Amygdala (tissue), 56 donors: ENCODE measurements around the gene ASXL1.
"Not testable (repeated sequence)": the region's sequence is repeated elsewhere in the genome, so short reads cannot be mapped to it uniquely, and the experiment has no call there.

Source experiments
- DNase-seq, 56 donors: peaks; one replicate each; lab custom pipeline; 2025; lab: John Stamatoyannopoulos, UW

Gene ASXL1

GRCh38 chr20:32333988-32334885, 23.9 kb upstream of the ASXL1 start:
- peak in 10 of 56 donors; percentile 2 to 47 (median 10) for DNase-seq

- DNase-seq, result no peak
Measured at GRCh38 chr20:32336918-32337347, 21.2 kb upstream of the ASXL1 start.

GRCh38 chr20:32337937-32338661, 20.0 kb upstream of the ASXL1 start:
- no peak for DNase-seq

- no peak for DNase-seq
Measured at GRCh38 chr20:32338665-32339064, 19.5 kb upstream of the ASXL1 start.

- peak in 4 of 56 donors; percentile 3 to 20 (median 8) for DNase-seq
Measured at GRCh38 chr20:32339116-32339515, 19.0 kb upstream of the ASXL1 start.

GRCh38 chr20:32341053-32341452, 17.1 kb upstream of the ASXL1 start:
- DNase-seq, result not testable (repeated sequence)

- DNase-seq, result no peak
Measured at GRCh38 chr20:32343439-32343838, 14.7 kb upstream of the ASXL1 start.

- peak in 5 of 56 donors; percentile 6 to 23 (median 16) for DNase-seq
Measured at GRCh38 chr20:32344835-32345506, 13.2 kb upstream of the ASXL1 start.

GRCh38 chr20:32348207-32348606, 9.9 kb upstream of the ASXL1 start:
- no peak for DNase-seq

GRCh38 chr20:32350421-32350820, 7.7 kb upstream of the ASXL1 start:
- no peak for DNase-seq

GRCh38 chr20:32352121-32352720, 5.9 kb upstream of the ASXL1 start:
- no peak for DNase-seq

- no peak for DNase-seq
Measured at GRCh38 chr20:32353848-32354496, 4.2 kb upstream of the ASXL1 start.

- no peak for DNase-seq
Measured at GRCh38 chr20:32354592-32355416, 3.3 kb upstream of the ASXL1 start.

- no peak for DNase-seq
Measured at GRCh38 chr20:32355417-32355841, 2.7 kb upstream of the ASXL1 start.

- DNase-seq, result not testable (repeated sequence)
Measured at GRCh38 chr20:32355907-32356621, 2.1 kb upstream of the ASXL1 start.

- DNase-seq, result no peak
Measured at GRCh38 chr20:32356622-32357374, 1.3 kb upstream of the ASXL1 start.

- DNase-seq, result peak in 7 of 56 donors; percentile 31 to 74 (median 46)
Measured at GRCh38 chr20:32357375-32357868, 709 bp upstream of the ASXL1 start.

- peak in 4 of 56 donors; percentile 44 to 62 (median 54) for DNase-seq
Measured at GRCh38 chr20:32358632-32358882, 426 bp downstream of the ASXL1 start.
